Fibroblast of villous mesenchyme (primary cell): ENCODE measurements around the gene CNST. TPM values are rescaled to one million over a fixed set of nuclear protein-coding genes. Genes with fewer than 3 reads are reported as not detected.
"Not testable (repeated sequence)": the region's sequence is repeated elsewhere in the genome, so short reads cannot be mapped to it uniquely, and the experiment has no call there.

ENCODE experiments used
- DNase-seq: peaks from one replicate; pipeline ENCODE4 v3.0.0-alpha.2; 2010; ENCODE audit warnings: low read depth
- H3K4me3 ChIP-seq: 2 replicates; pipeline ENCODE4 v1.5.1; 2011; ENCODE audit warnings: low read depth, mild to moderate bottlenecking, low read length
- total RNA-seq: library from RNA; depleted of rRNA; stranded (reverse); fragments of >200 nt; gene quantifications from 2 replicates; pipeline ENCODE4 v1.2.3, GENCODE V29; 2012
- TF ChIP-seq, protein P1 (sequence below): IDR thresholded peaks from 2 replicates; pipeline ENCODE4 v1.5.1; 2012; ENCODE audit warnings: low read depth, mild to moderate bottlenecking, low read length; ENCODE audit not compliant: insufficient read depth

Gene CNST
- total RNA-seq, 1 donor, result 44.0 TPM

DNA sequence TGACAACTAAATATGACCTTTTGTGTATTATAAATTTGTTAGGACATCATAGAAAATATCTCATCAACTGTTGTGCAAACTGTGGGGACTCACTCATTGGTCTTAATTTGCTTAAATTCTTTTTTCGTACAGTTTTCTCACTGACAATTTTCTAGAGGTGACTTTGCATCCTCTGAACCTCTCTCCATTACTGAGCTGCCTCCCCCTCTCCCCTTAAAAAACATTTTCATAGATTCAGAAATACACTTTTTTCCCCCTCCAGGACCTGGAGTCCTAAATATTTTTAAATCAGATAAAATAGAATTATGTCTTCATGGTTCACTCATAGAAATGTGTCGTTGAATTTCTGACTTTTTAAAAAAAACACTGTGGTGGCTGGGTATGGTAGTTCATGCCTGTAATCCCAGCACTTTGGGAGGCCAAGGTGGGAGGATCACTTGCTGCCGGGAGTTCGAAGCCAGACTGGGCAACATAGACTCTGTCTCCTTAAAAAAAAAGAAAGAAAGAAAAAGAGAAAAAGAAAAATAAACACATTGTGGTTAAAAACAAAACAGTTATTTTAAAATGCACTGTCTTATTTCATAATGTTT is 1.5 kb downstream of the CNST start:
- H3K4me3 ChIP-seq, result peak overlapping the region; percentile 99
- TF ChIP-seq, protein P1, sequence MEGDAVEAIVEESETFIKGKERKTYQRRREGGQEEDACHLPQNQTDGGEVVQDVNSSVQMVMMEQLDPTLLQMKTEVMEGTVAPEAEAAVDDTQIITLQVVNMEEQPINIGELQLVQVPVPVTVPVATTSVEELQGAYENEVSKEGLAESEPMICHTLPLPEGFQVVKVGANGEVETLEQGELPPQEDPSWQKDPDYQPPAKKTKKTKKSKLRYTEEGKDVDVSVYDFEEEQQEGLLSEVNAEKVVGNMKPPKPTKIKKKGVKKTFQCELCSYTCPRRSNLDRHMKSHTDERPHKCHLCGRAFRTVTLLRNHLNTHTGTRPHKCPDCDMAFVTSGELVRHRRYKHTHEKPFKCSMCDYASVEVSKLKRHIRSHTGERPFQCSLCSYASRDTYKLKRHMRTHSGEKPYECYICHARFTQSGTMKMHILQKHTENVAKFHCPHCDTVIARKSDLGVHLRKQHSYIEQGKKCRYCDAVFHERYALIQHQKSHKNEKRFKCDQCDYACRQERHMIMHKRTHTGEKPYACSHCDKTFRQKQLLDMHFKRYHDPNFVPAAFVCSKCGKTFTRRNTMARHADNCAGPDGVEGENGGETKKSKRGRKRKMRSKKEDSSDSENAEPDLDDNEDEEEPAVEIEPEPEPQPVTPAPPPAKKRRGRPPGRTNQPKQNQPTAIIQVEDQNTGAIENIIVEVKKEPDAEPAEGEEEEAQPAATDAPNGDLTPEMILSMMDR, result no peak
- DNase-seq, result no peak

DNA sequence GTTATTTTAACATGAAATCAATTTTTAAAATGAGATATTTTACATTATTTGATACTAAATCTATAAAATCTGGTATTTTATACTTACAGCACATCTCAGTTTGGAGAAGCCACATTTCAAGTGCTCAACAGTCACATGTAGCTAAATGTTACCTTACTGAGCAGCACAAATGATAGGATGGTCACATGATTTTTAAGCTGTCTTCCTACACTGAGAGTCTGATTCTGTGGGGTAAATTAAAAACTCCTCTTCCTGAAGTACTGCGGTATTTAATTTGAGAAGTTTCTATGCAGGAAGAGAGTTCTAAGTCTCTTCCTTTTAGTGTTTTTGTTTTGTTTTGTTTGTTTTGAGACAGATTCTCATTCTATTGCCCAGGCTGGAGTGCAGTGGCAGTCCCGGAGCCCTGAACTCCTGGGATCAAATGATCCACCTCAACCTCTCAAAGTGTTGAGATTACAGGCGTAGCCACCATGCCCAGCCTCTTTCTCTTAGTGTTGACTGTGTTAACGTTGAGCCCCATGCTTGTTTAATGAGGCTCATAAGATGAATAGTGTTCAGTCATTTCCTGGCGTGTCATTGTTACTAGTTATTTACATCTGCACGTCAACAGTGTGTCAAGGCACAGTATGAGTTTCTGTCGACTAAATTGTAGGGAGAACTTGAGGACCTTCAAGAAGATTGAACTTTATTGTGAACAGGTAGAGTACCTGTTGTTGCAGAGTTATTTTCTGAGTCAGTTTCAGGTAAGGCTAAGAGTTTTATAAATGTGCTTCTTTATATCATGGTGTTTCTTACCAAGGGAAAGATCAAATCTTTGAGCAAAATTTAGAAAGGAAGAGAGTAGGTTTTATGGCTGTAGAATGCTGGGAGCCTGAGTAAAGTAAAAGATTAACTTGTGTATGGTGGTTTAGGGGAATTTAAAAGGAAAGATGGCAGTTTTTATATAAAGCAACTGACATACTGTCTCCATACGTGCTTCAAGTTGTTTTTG is 3.3 kb downstream of the CNST start:
- DNase-seq, result no peak
- TF ChIP-seq, protein P1, result no peak
- H3K4me3 ChIP-seq, result no peak overlapping the region

GRCh38 chr1:246571309-246571708 is 5.1 kb downstream of the CNST start:
- DNase-seq, H3K4me3 ChIP-seq: not testable (repeated sequence)

GRCh38 chr1:246571953-246572352 is 5.7 kb downstream of the CNST start:
- DNase-seq, result no peak
- no peak overlapping the region for H3K4me3 ChIP-seq
- TF ChIP-seq, protein P1, result no peak

DNA sequence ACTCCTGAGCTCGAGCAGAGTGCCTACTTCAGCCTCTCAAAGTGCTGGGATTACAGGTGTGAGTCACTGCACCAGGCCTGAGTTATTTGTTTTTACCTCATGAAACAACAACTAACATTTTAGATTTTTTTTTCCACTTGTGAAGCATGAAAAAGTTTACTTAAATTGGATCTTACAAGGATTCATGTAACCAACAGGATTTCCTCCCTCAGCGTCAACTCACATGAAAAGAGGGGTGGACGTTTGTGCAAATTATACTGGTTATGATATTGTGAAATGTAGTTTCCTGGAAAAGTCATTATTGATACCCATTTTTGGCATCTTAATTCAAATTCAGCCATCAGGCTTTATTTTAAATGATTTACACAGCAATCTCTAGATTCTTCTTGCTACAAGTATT is 6.5 kb downstream of the CNST start:
- DNase-seq, result no peak
- TF ChIP-seq, protein P1, result no peak
- H3K4me3 ChIP-seq, result no peak overlapping the region

DNA sequence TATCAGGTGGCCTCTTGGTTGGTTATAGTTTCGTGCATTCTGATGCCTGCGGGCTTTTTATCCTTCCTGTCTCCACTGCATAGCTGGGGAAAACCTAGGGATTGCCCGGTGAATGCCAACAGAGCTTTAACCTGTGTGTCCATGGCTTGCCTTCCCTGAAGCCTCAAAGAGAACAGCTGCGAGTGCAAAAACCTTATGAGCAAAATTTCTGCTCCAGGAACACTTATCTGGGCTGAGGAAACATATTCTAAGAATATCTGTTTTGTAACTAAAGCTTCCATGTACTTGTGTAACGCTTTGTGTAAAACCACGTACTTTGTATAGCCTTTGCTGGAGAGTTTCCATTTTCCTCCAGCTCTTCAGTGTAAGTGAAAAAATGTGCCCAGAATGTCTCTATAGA is 7.2 kb downstream of the CNST start:
- no peak for DNase-seq
- no peak overlapping the region for H3K4me3 ChIP-seq
- TF ChIP-seq, protein P1, result no peak

DNA sequence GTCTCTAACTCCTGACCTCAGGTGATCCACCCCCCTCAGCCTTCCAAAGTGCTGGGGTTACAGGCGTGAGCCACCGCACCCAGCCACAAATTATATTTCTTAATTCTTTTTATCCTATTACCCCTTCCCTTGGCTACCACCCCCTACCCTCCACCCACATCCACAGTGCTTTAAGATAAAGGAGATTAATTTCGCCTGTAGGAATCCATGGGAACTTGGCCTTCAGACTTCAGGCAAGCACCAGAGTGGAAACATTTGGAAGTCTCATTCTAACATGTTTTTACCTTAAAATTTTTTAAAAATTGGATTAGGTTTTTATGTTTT is 10.4 kb downstream of the CNST start:
- DNase-seq, result no peak
- no peak overlapping the region for H3K4me3 ChIP-seq
- TF ChIP-seq, protein P1, result no peak
